NCI-H1092 treated with DMSO at 0.1 percent for 48 hours (cell line): ENCODE data around the gene WNT9B.

ENCODE experiments used
- DNase-seq: peaks from one replicate; lab custom pipeline; 2025; lab: John Stamatoyannopoulos, UW

WNT9B gene, protein sequence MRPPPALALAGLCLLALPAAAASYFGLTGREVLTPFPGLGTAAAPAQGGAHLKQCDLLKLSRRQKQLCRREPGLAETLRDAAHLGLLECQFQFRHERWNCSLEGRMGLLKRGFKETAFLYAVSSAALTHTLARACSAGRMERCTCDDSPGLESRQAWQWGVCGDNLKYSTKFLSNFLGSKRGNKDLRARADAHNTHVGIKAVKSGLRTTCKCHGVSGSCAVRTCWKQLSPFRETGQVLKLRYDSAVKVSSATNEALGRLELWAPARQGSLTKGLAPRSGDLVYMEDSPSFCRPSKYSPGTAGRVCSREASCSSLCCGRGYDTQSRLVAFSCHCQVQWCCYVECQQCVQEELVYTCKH

DNA sequence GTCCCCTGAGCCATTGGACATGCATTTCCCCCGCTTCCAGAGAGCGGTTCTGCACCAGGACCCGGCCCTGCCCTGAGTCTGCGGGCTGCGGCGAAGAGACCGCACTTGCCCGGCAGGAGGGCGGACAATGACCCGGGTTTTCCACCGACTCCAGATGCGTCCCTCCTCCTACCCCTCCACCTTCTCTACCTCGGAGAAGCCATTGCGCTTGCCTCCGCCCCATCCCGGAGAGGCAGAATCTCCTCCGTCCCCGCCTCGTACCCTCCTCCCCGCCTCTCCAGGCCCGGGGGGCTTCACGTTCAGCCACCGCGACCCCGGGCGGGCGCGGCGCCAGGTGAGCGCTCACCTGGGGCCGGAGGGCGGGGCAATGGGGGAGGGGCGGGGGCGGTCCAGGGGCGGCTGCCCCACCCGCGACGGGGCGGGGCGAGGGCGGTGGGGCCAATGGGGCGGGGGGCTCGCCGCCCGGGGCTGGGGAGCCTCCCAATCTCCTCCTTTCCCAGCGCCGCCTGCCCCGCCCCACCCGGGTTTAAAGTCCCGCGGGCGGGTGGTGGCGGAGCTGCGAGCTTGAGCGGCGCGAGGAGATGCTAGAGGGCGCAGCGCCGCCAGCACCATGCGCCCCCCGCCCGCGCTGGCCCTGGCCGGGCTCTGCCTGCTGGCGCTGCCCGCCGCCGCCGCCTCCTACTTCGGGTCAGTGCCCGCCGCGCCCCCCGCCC is at the start of gene WNT9B:
Gene WNT9B, plus strand, starts transcription at position 555 of the 713 bp plus-strand sequence. Its CDS starts 56 bp downstream, at position 611.
- no peak for DNase-seq

DNA sequence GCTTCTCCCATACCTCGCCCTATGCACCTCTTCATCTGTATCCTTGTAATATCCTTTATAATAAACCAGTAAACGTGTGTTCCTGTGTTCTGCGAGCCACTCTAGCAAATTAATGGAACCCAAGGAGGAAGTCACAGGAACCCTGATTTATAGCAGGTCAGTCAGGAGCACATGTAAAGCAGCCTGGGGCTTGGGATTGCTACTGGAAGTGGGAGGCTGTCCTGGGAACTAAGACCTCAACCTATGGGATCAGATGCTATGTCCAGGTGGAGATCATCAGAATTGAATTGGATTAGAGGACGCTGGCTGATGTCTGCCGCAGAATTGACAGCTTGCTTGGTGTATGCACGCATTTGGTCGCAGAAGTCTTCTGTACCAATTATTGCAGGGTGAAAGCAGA is 48.6 kb upstream of the WNT9B start:
- DNase-seq = no peak

DNA sequence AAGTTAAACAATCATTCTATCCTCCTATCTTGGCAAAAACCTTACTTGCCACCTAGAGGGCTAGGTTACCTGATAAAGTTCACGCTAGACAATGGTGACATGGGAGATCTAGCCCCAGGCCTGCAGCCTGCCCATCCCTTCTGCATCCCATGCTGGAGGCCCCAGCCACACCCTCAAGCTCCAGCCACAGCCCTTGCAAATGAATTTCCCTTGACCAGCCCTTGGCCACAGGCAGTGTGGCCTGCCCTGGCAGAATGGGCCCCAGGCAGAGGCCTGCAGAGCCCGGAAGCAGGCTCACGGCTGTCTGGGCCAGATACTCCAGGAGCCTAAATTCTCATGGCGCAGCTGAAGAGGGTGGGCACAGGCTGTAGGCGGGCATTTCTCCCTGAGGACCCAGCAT is 47.8 kb upstream of the WNT9B start:
- no peak for DNase-seq

DNA sequence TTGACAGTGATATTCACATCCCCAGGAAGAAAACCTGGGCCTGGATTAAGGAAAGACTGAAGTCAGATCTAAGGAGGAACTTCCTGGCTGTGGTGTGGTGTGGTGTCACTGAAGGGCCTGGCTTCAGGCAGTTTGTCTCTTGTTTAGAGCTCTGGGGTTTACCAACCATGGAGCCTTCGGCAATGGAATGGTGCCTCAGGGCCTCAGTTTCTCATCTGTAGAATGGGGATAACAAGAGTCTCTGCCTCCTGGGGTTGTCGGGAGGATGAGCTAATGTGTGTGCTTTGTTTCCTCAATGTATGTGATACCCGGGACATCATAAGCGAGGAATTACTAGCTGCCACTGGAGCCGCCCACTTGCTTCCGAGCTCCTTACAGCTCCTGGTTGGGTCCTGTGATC is 45.6 kb upstream of the WNT9B start:
- DNase-seq = no peak

DNA sequence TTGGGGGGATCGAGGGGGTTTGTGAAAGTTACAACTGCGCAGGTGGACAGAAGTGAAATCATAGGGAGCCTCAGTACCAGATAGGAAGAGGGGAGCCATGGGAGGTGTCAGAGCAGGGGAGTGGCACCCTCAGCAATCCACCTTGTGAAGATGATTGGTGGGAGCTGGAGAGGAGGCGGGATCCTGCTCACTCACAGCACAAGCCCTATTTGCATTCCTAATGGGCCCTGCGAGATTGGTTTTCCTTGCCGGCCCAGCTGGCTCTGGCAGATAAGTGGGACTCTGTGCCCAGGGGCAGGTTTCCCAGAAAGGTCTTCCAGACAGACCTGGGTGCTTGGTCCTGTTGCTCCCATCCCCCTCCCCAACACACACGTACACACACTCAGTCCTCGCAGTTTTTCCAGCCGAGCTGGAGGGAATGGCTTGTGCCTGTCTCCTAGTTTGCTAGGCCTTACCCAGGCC is 42.2 kb upstream of the WNT9B start:
- no peak for DNase-seq

DNA sequence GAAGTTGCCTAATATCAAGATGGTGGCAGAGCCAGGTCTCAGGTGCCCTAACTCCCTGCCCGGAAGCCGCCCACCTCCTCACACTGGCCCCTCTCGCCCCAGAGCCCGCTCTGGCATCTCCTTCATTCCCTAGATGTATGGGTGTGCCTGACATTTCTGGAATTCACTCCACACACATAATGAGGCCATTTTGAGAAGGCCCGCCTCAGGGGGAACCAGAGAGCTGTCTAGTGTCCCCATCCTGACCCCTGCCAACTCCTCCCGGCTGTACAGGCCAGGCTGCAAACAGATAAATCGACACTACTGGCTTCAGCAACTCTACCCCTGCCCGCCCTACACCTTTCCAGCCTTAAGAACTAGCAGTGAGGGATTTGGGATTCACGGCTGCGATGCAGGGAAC is 40.5 kb upstream of the WNT9B start:
- no peak for DNase-seq

DNA sequence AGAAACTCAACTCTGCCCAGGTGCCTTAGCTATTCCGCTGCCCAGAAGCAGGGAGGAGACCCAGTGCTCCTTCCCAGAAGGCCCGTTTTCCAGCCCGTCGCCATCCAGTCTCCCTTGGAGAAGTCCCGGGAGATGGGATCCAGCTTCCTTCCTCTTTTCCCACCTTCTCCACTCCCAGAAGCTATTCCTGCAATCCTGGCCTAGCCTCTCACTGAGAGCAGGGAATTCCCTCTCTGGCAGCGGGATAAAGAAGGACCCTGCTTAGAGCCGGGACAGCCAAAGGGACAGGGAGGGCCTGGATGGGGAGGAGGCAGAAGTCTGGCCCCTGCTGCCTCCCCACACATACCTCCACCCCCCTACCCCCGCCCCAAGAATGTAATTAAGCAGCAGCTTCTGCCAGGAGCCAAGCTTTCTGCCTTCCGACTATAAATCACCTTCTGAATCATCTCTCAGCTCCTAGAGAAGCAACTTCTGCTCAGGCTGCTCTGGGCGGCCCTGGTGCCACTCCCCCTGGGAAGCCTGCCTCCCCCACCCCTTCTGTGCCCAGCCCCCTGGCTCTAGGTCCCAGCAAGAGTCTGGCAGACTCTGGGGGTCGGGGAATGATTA is 39.3 kb upstream of the WNT9B start:
- no peak for DNase-seq

DNA sequence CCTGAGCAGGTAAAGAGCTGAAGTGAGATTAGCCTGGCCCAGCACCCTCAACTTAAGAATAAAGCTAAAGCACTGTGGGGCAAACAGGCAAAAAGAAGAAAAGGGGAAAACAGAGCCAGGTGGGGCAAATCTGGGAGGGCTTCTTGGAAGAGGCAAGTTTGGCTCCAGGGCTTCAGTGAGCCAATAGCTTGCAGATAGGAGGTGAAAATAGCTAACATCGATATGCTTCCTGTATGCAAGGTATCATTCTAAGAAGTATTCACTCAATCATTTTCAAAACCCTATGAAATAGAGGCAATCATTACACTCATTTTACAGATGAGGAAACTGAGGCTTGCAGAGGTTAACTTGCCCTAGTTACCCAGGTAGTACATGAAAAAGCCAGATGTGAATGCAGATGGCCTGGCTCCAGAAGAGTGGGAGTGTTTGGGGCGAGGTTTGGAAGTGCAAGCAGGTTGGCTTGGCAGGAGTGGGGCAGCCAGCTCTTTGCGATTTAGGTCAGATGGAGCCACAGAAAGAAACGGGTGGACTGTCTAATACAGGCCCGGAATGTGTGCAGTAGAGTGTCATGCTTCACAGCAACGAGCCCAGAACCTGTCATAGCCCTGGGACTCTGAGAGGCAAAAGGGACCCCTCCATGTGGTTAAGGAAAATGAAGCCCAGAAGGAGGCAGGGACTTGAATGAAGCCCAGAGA is 38.6 kb upstream of the WNT9B start:
- no peak for DNase-seq

DNA sequence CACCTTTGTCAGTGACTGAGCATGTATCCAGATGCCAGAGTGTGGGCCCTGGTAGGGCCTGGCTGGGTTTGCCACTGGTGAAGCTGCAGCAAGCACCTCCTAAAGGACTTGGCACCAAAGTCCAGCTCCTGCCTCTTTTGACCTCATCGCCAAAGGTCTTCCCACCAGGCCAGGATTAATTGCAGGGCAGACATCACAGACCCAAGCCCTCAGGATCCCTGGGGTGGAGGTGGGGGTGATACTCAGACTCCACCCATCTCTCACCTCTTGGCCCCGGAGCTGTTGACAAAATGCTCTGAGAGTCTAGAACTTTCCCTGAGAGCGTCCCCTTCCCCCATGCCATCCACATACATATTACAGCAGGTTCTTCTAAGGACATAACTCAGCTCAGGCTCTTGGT is 37.5 kb upstream of the WNT9B start:
- no peak for DNase-seq

DNA sequence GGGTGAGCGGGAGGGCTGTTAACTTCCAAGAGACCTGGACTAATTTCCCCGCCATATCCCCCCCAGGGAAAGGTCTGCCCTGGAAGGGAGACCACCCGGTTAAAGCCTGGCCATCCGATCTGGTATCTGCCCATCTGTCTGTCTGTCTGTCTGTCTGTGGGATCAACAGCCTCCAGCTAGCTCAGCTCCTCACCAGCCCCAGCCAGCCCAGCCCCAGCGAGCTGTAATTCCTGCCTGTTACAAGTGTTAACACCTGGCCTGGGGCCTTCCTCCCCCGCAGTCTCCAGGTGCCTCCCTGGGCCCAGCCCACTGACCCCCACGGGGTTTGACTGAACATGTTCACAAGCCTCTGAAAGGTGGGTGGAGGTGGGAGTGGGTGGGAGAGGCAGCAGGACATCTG is 36.9 kb upstream of the WNT9B start:
- no peak for DNase-seq

DNA sequence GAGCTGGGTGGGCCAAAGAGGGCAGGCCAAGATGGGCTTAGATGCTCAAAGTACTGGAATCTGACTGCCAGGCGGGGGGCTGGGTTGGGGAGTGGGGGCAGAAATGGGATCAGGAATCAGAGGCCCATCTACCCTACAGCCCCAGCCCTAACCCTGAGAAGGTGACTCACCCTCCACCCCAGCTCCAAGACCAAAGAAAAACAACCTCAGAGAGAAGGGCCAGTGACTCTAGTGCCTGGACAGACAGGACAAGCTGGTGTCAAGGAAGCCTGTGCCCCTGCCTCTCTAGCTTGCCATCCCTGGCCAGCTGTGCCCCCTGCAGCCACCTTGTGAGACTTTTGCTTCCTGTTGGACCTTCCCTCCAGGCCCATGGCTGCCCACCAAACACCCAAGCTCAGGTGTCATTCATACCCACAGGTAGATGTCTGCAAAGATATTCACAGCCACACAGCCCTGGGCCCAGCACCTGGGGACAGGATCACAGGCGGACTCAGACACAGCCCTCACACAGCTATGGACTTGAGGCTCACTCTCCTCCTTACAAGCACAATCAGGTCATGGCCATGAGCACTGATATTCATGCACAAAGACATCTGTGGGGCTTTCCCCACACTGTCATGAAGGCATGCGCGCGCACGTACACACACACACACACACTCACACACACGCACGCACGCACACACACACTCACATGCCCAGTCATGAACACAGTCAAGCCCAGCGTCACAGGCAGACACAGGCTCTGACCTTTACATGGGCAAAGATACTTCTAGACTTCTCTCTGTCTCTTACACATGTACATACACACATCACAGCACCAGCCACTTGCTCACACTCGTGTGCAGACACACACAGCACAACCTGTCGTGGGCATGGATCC is 35.7 kb upstream of the WNT9B start:
- no peak for DNase-seq

DNA sequence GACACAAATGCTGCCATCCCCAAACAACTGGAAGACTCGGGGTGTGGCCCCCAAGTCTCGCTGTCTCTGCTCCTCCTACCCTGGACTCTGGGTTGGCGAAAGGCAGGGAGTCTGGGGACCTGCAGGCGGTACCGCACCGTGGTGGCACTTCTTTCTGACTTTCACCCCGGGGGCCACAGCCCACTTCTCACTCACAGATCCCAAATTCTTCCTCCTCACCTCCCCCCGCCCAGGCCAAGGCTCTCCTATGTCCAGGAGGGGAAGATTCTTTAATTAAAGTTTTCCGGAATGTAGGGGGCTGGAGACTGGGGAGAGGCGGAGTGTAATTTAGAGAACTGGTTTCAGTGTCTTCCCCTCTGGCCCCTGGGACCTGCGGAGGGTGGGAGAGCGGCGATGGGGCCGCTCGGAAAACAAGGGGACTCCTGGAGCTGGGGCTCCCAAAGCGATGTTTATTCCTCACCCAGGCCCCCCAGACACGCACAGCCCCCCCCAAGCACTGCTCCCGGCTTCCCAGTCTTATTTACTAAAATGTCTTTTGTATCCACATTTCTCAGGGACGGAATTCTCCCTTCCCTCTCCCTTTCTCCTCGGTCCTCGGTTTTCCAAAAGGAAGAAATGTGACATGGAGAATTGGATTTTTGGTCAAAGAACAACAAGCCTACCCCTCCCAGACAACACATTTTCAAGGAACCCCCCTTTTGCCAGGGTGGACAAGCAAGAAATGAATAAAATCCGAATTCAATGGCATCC is 34.1 kb upstream of the WNT9B start:
- no peak for DNase-seq

DNA sequence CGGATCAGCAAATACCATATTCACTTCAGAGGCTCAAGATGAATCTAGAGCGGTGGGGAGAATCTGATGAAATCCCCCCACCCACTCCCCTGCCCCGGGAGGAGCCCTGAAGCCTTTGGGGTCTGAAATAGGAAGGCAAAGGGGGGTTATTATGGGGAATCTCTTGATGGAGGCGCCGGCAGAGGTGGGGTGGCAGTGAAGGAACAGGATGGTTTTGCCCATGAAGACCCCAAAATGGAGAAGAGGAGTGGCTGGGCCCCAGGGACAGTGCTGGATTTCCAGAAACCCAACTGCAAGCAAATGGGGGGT is 33.5 kb upstream of the WNT9B start:
- DNase-seq = no peak

DNA sequence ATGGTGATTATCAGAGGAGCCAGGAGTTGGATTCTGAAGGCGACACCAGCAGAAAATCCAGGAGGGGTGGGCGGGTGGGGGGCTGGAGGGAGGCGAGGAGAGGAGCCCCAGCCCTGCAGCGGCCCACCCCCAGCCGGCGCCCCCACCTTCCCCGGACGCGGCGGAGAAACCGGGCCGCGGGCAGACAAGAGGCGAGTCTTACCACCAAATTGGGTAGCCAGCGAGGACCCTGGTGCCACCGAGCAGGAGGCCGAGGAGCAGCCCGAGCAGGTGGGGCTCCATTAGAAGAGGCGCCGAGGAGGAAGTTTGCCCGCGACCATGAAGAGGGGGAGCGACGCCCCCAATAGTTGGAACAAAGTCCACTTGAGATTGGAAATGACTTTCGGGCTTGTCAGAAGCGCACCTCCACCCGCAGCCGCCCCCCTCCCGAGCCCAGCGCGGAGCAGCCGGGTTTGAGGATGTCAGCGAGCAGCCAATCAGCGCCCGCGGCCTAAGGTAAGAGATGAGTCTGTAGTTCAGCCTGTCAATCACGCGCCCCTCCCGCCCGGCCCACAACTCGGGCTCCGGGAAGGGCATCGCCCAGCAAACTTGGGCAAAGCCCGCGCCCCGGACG is 33.0 kb upstream of the WNT9B start, which contains the start of gene WNT3:
Gene WNT3, minus strand, starts transcription at position 377 of the 613 bp plus-strand sequence. Its CDS starts 95 bp downstream, at position 282.
- DNase-seq = no peak

DNA sequence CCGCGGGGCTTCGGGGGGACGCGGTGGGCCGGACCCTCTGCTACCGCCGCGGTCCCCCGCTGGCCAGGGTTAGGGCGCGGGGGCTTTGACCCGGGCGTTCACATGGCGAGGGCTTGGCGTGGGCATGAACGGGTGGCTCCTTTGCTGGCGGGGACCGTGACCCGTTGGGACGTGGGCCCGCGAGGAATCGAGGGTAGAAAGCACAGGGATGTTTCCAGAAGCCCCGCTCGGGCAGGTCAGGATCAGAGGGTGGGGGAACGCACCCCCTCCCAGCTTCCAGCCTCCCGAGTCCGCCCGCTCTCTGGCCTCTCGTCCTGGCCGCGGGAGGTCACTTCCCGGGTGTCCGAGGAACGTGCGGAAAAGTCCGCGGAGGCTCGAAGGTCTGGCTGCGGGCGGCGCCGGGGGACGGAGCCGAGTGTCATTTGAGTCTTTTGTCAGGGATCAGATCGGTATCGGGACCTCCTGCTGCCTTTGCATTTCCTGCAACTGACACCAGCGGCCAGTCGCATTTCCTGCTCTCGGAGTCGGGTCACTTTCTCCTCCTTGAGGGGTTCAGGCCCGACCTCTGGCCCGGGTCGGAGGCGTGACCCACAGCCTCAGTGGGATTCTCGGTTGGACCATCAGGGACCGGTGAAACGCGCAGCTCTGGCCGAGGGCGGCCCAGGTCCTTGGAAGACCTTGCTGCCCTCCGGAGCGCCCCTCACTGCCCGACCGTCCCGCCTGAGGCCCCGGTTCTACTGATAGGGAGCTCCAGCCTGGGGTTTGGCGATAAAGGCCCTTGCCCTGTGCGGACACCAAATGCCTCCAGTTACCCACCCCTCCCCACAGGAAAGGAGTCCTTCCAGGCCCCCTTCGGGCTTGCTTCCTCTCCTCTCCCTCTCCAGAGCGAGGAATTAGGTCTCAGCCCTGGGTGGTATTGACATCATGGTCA is 32.2 kb upstream of the WNT9B start:
- no peak for DNase-seq

DNA sequence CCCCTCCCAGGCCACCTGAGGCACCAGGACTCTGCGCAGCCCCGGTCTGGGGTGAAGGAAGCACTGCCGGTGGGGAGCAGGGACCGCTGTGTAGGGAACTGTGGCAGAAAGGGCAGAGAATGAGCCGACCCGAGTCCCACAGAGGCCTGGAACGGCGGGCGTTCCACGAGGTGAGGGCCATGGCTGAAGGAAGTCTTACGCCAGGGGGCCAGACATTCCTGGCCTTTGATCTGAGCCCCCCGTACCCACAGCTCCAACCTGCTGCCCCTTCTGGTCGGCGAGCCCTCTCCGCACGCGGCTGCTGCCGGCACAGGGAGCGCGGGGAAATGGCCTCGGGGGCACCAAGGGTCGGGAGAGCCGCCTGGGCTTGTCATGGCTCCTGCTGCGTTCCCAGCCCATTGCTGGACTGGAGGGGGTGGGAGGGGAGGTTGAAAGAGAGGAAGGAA is 31.5 kb upstream of the WNT9B start:
- DNase-seq = no peak

DNA sequence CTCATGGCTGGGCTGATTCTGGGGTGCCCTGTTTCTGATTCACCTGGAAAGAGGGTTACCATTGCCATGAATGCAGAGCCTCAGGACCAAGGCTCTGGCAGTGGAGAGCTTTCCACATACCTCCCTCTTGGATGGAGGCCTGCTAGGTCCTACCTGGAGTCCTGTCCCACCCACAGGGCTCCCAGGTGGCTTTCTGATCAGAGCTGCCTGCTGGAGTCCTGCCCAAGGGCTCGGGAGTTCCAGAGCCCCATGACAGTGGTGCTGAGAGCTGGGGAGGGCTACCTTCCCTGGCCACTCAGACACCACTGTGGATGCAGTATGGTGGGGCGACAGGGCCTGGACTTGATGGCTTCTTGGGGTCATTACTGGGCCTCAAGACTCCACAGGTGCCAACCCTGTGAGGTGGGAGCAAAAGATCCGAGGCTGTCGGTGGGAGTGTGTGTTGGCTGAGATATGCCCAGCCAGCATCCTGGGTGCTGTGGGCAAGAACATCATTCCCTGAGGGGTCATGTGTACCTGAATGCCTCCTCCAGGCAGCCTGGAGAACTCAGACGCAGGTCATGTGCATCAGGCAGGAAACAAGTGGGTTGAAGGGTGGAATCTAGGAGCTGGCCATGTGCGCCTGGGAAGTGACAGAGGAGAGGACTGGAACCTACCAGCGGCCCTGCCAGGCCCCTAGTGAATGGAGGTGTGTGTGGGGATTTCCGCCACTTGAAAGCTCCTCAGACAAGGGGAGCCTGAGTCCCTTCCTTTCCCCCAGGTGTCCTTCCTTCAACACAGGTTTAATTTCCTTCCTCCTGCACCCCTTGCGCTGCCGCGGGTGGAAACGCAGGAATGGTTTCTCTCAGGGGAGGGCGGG is 30.6 kb upstream of the WNT9B start:
- no peak for DNase-seq
